HepG2 (cell line): ENCODE data around the gene TRIM77. TPM values are rescaled to one million over a fixed set of nuclear protein-coding genes. Genes with fewer than 3 reads are reported as not detected.

Source experiments
- polyA plus RNA-seq, 8 experiments: library from polyadenylated mRNA; depleted of rRNA in 3 of 8; stranded (reverse) in 7 of 8; unstranded in 1 of 8; fragments of >200 nt; fragmentation: Illumina TruSeq in 4 of 8; extraction: Trizol in 4 of 8; gene quantifications; 2 replicates each; pipeline versions ENCODE4 v1.2.1 to v1.2.3, GENCODE V29; 2011 to 2016; ENCODE audit warnings: low read depth in 4 of 8, missing spikeins in 1 of 8, mixed read lengths in 1 of 8; ENCODE audit not compliant: insufficient read depth in 1 of 8
- small RNA-seq, 3 experiments: library from RNA; depleted of rRNA; stranded (forward); fragments of <200 nt; gene quantifications; one replicate each; pipeline ENCODE3, GENCODE V24; 2012; ENCODE audit warnings: low read depth in 2 of 3, low replicate concordance in 1 of 3; ENCODE audit not compliant: insufficient read length in 3 of 3, insufficient read depth in 2 of 3
- total RNA-seq, 5 experiments: library from RNA; depleted of rRNA; stranded (reverse); fragments of >200 nt; fragmentation: Illumina TruSeq; extraction: Trizol; gene quantifications; 2 replicates each; pipeline ENCODE4 v1.2.3, GENCODE V29; 2016; ENCODE audit warnings: low read depth in 1 of 5

Gene TRIM77
- total and polyA plus RNA-seq, 2 of the 13 experiments (the other 11 are each of a cell fraction or from before 2014, with no cell fraction given), result not detected

Small RNA genes lying within 50 kb of the gene (small RNA-seq; reads per million reads assigned to genes)
- gene AP003122.3, result 0 reads per million in 3 experiments

Other genes starting within 250 kb of the TRIM77 start
- not detected in 2 replicates for gene NOX4, start 218.9 kb upstream of the TRIM77 start, total RNA-seq (2016; rRNA removed; fragmentation: Illumina TruSeq; extraction: Trizol)
- gene NOX4, start 218.9 kb upstream of the TRIM77 start, polyA plus RNA-seq (2011; rRNA removed), result not detected in 2 replicates
- not detected in 2 replicates for gene TRIM49, start 98.3 kb downstream of the TRIM77 start, total RNA-seq (2016; rRNA removed; fragmentation: Illumina TruSeq; extraction: Trizol)
- gene TRIM49, start 98.3 kb downstream of the TRIM77 start, polyA plus RNA-seq (2011; rRNA removed), result not detected in 2 replicates
- gene TRIM64B, start 168.2 kb downstream of the TRIM77 start, total RNA-seq (2016; rRNA removed; fragmentation: Illumina TruSeq; extraction: Trizol), result not detected in 2 replicates
- not detected in 2 replicates for gene TRIM64B, start 168.2 kb downstream of the TRIM77 start, polyA plus RNA-seq (2011; rRNA removed)
- not detected in 2 replicates for gene TRIM49D1, start 211.9 kb downstream of the TRIM77 start, total RNA-seq (2016; rRNA removed; fragmentation: Illumina TruSeq; extraction: Trizol)
- not detected in 2 replicates for gene TRIM49D1, start 211.9 kb downstream of the TRIM77 start, polyA plus RNA-seq (2011; rRNA removed)
- gene TRIM49D2, start 213.8 kb downstream of the TRIM77 start, total RNA-seq (2016; rRNA removed; fragmentation: Illumina TruSeq; extraction: Trizol), result not detected in 2 replicates
- not detected in 2 replicates for gene TRIM49D2, start 213.8 kb downstream of the TRIM77 start, polyA plus RNA-seq (2011; rRNA removed)